ENCODE data around the gene MAPK10. TPM values are rescaled to one million over a fixed set of nuclear protein-coding genes. Genes with fewer than 3 reads are reported as not detected.

The MAPK10 gene
- total RNA-seq, 1 experiment from 2014 or later = 4.7 TPM

DNA sequence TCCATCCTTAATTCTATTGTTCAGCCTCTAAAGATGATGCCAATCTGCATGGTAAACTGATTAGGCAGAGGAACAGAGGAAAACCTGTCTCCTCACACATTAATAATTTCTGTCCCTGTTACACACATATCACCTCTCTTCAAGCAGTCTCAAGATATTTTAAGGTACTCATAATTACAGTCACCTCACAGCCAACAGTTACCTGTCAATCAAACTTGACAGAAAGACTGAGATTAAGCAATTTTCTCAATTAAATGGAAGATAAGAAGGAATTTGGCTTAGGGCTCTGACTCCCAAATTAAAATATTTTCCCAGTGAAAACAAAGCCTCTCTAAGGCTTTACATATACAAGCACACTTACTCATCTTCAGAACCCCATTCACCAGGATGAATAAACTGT, 85.2 kb downstream of the MAPK10 start:
- Histone ChIP-seq H3K56ac (ENCODE audit: insufficient read length, low read depth, low read length) (no peak overlapping the region), H2BK12ac (ENCODE audit: insufficient read length, low read depth, low read length) (no peak overlapping the region), H3K18ac (ENCODE audit: insufficient read length, low read depth, low read length) (no peak overlapping the region), H3T11ph (ENCODE audit: low read length) (no peak overlapping the region), H3K9me3 (ENCODE audit: control insufficient read depth, low read depth, low read length) (no peaks in the 10 kb centered on the region), H4K8ac (replicated peaks; ENCODE audit: insufficient read length, low read depth, low read length) (no peak overlapping the region), H3K4me1 (ENCODE audit: insufficient read depth, low read length) (no peaks in the 10 kb centered on the region), H3K27me3 (ENCODE audit: insufficient read depth, low read length) (no peaks in the 10 kb centered on the region), H3K23me2 (ENCODE audit: insufficient read length, low read depth, low read length, poor library complexity, severe bottlenecking) (no peaks in the 10 kb centered on the region), H4K91ac (ENCODE audit: insufficient read length, low read depth, low read length) (no peak overlapping the region), H2BK15ac (ENCODE audit: low read depth, low read length) (no peak overlapping the region), H3K23ac (ENCODE audit: insufficient read length, low read depth, low read length) (no peak overlapping the region), H3K79me1 (ENCODE audit: insufficient read depth, low read depth, low read length, poor library complexity, severe bottlenecking) (no peaks in the 10 kb centered on the region), H2BK120ac (ENCODE audit: low read depth, low read length, poor library complexity, severe bottlenecking) (no peak overlapping the region), H2BK5ac (ENCODE audit: insufficient read length, low read length) (no peak overlapping the region), H4K20me1 (ENCODE audit: control insufficient read depth, insufficient read depth, insufficient read length) (no peaks in the 10 kb centered on the region), H2AFZ (ENCODE audit: low read length) (no peak overlapping the region), H3K14ac (ENCODE audit: insufficient read depth, low read length) (no peak overlapping the region), H4K5ac (ENCODE audit: insufficient read length, low read depth, low read length) (no peak overlapping the region), H2BK20ac (ENCODE audit: low read depth, low read length, poor library complexity, severe bottlenecking) (no peak overlapping the region), H2AK5ac (ENCODE audit: insufficient read length, low read length) (no peak overlapping the region), H3K4ac (ENCODE audit: low read depth, low read length) (no peak overlapping the region), H3K79me2 (ENCODE audit: insufficient read depth, low read length) (no peaks in the 10 kb centered on the region), H3K4me2 (ENCODE audit: insufficient read depth, insufficient read length, low read length) (no peak overlapping the region), H3K27ac (ENCODE audit: insufficient read length, low read depth, low read length) (no peak overlapping the region), H3K9ac (ENCODE audit: extremely low read depth, insufficient read length, low read length) (no peak overlapping the region)
- Mint-ChIP-seq H3K27me3 (ENCODE audit: low read depth) (no peaks in the 10 kb centered on the region), H3K4me3 (no peak overlapping the region), H3K36me3 (ENCODE audit: insufficient read depth in 1 of 3, low read depth in 3 of 3) (no peaks in the 10 kb centered on the region; a peak in 1 of 7 replicates), H3K9me3 (no peaks in the 10 kb centered on the region), H3K27ac (no peak overlapping the region), H3K4me1 (peaks cover 10 to 11% of the 10 kb centered on the region in 2 experiments)
- no peak for DNase-seq
- TF ChIP-seq, protein P1, sequence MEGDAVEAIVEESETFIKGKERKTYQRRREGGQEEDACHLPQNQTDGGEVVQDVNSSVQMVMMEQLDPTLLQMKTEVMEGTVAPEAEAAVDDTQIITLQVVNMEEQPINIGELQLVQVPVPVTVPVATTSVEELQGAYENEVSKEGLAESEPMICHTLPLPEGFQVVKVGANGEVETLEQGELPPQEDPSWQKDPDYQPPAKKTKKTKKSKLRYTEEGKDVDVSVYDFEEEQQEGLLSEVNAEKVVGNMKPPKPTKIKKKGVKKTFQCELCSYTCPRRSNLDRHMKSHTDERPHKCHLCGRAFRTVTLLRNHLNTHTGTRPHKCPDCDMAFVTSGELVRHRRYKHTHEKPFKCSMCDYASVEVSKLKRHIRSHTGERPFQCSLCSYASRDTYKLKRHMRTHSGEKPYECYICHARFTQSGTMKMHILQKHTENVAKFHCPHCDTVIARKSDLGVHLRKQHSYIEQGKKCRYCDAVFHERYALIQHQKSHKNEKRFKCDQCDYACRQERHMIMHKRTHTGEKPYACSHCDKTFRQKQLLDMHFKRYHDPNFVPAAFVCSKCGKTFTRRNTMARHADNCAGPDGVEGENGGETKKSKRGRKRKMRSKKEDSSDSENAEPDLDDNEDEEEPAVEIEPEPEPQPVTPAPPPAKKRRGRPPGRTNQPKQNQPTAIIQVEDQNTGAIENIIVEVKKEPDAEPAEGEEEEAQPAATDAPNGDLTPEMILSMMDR (conservative IDR thresholded peaks at IDR 0.05) = no peak
